ENCODE measurements around the gene RC3H2.
"Not testable (repeated sequence)": the region's sequence is repeated elsewhere in the genome, so short reads cannot be mapped to it uniquely, and the experiment has no call there.

Gene RC3H2

DNA sequence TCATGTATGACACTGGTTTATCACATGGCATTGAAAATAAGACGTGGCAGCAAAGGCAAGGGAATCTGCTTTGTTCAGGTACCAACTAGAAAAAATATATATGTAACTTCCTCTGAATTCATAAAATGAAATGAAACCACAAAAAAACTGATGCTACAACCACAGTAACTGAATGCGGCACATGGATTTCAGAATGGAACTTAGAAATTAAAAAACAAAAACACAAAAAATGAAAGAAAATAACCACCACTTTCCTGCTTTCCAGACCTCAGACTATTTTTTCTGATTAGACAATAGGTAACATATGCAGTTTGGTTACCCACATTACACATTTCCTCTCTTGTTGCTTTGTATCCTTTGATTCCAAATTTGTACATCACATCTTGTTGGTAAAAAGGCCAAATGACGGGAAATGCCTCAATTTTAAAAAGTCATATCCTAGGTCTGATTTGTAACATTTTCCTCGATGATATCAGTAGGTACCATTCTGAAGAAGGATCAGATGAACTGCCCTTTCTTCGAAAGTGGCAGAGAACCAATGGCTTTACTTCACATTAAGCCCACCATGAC is 58.7 kb downstream of the RC3H2 start:
- H3K4me1 ChIP-seq (ENCODE audit: control insufficient read depth, insufficient read depth, low read length), result no peaks in the 10 kb centered on the region
- H3K4me3 ChIP-seq (ENCODE audit: insufficient read depth, low read depth, low read length), result no peak overlapping the region
- H3K9me3 ChIP-seq (ENCODE audit: control insufficient read depth, low read length), result no peaks in the 10 kb centered on the region
- WGBS, 2 experiments, result 92 to 97% methylated on average over 4 to 5 of the region's 5 CpGs
- no peak overlapping the region for H3K27ac ChIP-seq (ENCODE audit: insufficient read depth, low read depth, low read length, poor library complexity, severe bottlenecking)
- peaks cover 26% of the 10 kb centered on the region for H3K36me3 ChIP-seq (ENCODE audit: control insufficient read depth, insufficient read depth, low read length)
- no peaks in the 10 kb centered on the region for H3K27me3 ChIP-seq (ENCODE audit: control insufficient read depth, insufficient read depth, low read length, poor library complexity, severe bottlenecking)

DNA sequence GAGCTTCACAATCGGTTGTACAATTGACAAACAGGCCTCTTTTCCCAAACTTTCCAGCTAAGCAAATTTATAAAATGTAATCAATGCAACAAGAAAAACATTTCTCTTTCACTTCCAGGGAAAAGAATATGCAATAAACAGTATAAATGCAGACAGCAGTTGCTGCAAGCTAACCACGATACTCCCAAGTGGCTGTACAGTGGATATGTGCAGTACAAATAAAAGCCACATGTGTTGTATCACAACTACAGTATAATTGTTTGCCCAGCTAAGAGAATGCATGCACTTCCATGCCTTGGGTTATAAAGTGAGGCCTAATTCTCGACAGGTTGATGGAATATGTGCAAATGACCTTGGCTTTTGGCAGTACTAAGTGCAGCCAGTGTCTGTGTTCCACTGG is 60.0 kb downstream of the RC3H2 start:
- Histone ChIP-seq H3K36me3 (ENCODE audit: control insufficient read depth, insufficient read depth, low read length) (peaks cover 19% of the 10 kb centered on the region), H3K9me3 (ENCODE audit: control insufficient read depth, low read length) (no peaks in the 10 kb centered on the region), H3K4me3 (ENCODE audit: insufficient read depth, low read depth, low read length) (no peak overlapping the region), H3K27ac (ENCODE audit: insufficient read depth, low read depth, low read length, poor library complexity, severe bottlenecking) (no peak overlapping the region), H3K4me1 (ENCODE audit: control insufficient read depth, insufficient read depth, low read length) (no peaks in the 10 kb centered on the region), H3K27me3 (ENCODE audit: control insufficient read depth, insufficient read depth, low read length, poor library complexity, severe bottlenecking) (no peaks in the 10 kb centered on the region)
- WGBS, 2 experiments, result 91 to 98% methylated on average over 3 of the region's 3 CpGs

DNA sequence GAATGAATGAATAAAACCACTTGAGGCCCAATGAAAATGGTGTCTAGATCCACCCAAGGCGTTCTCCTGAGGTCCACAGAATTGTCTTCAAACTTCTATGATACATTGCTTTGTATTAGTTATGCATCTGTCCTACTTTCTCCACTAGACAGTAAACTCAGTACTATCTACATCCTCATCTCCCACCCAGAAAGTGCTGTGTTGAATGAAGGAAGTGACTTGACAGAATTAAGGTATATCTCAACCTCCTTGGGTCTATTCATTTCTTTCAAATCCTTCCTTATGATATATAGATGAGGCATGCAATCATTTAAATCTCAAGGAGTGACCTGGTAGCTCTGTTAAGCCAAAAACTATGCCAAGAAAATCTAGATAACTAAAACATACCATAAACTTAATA is 61.0 kb downstream of the RC3H2 start:
- H3K4me1 ChIP-seq (ENCODE audit: control insufficient read depth, insufficient read depth, low read length), result no peaks in the 10 kb centered on the region
- H3K9me3 ChIP-seq (ENCODE audit: control insufficient read depth, low read length), result no peaks in the 10 kb centered on the region
- no peaks in the 10 kb centered on the region for H3K27me3 ChIP-seq (ENCODE audit: control insufficient read depth, insufficient read depth, low read length, poor library complexity, severe bottlenecking)
- no peak overlapping the region for H3K27ac ChIP-seq (ENCODE audit: insufficient read depth, low read depth, low read length, poor library complexity, severe bottlenecking)
- no peak overlapping the region for H3K4me3 ChIP-seq (ENCODE audit: insufficient read depth, low read depth, low read length)
- 83 to 86% methylated on average over 1 of the region's 1 CpG for WGBS, 2 experiments
- H3K36me3 ChIP-seq (ENCODE audit: control insufficient read depth, insufficient read depth, low read length), result peaks cover 11% of the 10 kb centered on the region

DNA sequence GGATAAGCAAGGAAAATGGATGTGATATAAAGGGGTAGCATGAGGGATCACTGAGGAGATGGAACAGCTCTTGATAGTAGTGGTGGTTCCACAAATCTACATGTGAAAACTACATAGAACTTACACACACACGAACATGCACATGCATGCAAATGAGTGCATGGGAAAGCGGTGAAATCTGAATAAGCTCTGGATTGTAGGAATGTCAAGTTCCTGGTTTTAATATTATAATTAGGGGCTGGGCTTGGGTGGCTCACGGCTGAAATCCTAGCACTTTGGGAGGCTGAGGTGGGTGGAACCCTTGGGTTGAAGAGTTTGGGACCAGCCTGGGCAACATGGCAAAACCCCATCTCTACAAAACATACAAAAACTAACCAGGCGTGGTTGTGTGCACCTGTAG is 63.7 kb downstream of the RC3H2 start:
- 78 to 90% methylated on average over 4 of the region's 4 CpGs for WGBS, 2 experiments
- Histone ChIP-seq H3K4me1 (ENCODE audit: control insufficient read depth, insufficient read depth, low read length) (no peaks in the 10 kb centered on the region), H3K27me3 (ENCODE audit: control insufficient read depth, insufficient read depth, low read length, poor library complexity, severe bottlenecking) (no peaks in the 10 kb centered on the region), H3K9me3 (ENCODE audit: control insufficient read depth, low read length) (no peaks in the 10 kb centered on the region), H3K4me3 (ENCODE audit: insufficient read depth, low read depth, low read length) (no peak overlapping the region), H3K36me3 (ENCODE audit: control insufficient read depth, insufficient read depth, low read length) (no peaks in the 10 kb centered on the region), H3K27ac (ENCODE audit: insufficient read depth, low read depth, low read length, poor library complexity, severe bottlenecking) (no peak overlapping the region)

DNA sequence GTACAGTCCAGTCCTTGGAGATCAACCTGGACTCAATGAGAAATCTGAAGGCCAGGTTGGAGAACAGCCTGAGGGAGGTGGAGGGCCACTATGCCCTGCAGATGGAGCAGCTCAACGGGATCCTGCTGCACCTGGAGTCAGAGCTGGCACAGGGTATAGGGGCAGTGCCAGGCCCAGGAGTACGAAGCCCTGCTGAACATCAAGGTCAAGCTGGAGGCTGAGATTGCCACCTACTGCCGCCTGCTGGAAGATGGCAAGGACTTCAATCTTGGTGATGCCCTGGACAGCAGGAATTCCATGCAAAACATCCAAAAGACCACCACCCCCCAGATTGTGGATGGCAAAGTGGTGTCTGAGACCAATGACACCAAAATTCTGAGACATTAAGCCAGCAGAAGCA is 66.7 kb downstream of the RC3H2 start:
- WGBS, 2 experiments, result 79 to 86% methylated on average over 3 of the region's 3 CpGs

DNA sequence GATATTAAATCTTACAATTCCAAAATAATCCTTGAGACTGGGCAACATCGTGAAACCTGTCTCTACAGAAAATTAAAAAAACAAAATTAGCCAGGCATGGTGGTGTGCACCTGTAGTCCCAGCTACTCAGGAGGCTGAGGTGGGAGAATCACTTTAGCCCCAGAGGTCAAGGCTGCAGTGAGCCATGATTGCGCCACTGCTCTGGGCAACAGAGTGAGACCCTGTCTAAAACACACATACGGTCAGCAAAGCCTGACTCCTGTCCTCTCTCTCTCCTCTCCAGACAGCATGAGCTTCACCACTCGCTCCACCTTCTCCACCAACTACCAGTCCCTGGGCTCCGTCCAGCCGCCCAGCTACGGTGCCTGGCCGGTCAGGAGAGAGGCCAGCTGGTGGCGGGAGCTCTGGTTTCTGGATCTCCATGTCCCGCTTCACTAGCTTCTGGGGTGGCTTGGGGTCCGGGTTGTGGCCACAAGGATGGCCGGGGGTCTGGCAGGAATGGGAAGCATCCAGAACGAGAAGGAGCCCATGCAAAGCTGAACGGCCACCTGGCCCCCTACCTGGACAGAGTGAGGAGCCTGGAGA is 67.8 kb downstream of the RC3H2 start:
- H3K27ac ChIP-seq (ENCODE audit: insufficient read depth, low read depth, low read length, poor library complexity, severe bottlenecking), result no peak overlapping the region
- 92 to 93% methylated on average over 14 of the region's 14 CpGs for WGBS, 2 experiments
- peaks cover 7% of the 10 kb centered on the region for H3K4me1 ChIP-seq (ENCODE audit: control insufficient read depth, insufficient read depth, low read length)
- no peaks in the 10 kb centered on the region for H3K27me3 ChIP-seq (ENCODE audit: control insufficient read depth, insufficient read depth, low read length, poor library complexity, severe bottlenecking)
- H3K9me3 ChIP-seq (ENCODE audit: control insufficient read depth, low read length), result no peaks in the 10 kb centered on the region
- H3K4me3 ChIP-seq (ENCODE audit: insufficient read depth, low read depth, low read length), result no peak overlapping the region
- H3K36me3 ChIP-seq (ENCODE audit: control insufficient read depth, insufficient read depth, low read length), result no peaks in the 10 kb centered on the region

More for the DNA sequence above, 66.7 kb downstream of the RC3H2 start:
- H3K27ac ChIP-seq (ENCODE audit: insufficient read depth, low read depth, low read length, poor library complexity, severe bottlenecking); H3K9me3 ChIP-seq (ENCODE audit: control insufficient read depth, low read length); H3K4me3 ChIP-seq (ENCODE audit: insufficient read depth, low read depth, low read length); H3K4me1 ChIP-seq (ENCODE audit: control insufficient read depth, insufficient read depth, low read length); H3K36me3 ChIP-seq (ENCODE audit: control insufficient read depth, insufficient read depth, low read length); H3K27me3 ChIP-seq (ENCODE audit: control insufficient read depth, insufficient read depth, low read length, poor library complexity, severe bottlenecking): not testable (repeated sequence)

DNA sequence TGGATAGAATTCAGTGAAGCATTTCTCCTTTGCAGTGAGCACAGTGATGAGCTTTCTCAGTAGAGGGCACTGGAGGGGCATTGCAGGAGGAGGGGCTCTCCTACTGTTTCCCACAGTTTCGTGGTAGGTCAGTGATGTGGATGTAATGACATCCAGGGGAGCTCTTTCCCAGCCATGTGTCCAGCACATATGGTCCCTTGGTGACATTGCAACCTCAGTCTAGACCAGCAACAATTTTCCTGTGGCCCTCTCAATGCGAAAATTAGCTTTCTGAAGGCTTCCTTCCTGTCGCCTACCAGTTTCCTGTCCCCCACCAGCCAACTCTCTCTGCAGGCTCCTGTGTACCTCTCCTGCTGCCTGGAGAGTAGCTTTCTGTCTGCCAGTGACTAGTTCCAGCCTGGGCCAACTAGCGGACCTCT is 69.8 kb downstream of the RC3H2 start:
- no peak overlapping the region for H3K4me3 ChIP-seq (ENCODE audit: insufficient read depth, low read depth, low read length)
- no peaks in the 10 kb centered on the region for H3K9me3 ChIP-seq (ENCODE audit: control insufficient read depth, low read length)
- no peak overlapping the region for H3K27ac ChIP-seq (ENCODE audit: insufficient read depth, low read depth, low read length, poor library complexity, severe bottlenecking)
- H3K27me3 ChIP-seq (ENCODE audit: control insufficient read depth, insufficient read depth, low read length, poor library complexity, severe bottlenecking), result no peaks in the 10 kb centered on the region
- no peaks in the 10 kb centered on the region for H3K36me3 ChIP-seq (ENCODE audit: control insufficient read depth, insufficient read depth, low read length)
- WGBS, 2 experiments, result 66 to 67% methylated on average over 4 of the region's 4 CpGs
- peaks cover 7% of the 10 kb centered on the region for H3K4me1 ChIP-seq (ENCODE audit: control insufficient read depth, insufficient read depth, low read length)

DNA sequence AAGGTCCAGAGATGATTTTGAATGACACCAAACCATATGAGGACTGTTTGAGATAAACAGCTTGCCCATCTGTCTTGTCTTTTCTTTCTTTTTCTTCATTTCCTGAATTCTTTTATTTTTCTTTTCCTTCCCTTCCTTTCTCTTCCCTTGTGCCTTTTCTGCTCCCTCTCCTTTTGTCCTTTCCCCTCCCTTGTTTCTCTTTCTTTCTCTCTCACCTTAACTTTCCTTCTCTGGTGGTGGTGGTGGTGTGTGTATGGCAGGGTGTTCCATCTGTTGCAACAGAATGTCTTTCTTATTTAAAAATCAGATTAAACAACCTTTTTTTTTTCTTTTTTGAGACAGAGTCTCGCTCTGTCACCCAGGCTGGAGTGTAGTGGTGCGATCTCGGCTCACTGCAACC is 73.0 kb downstream of the RC3H2 start:
- no peaks in the 10 kb centered on the region for H3K27me3 ChIP-seq (ENCODE audit: control insufficient read depth, insufficient read depth, low read length, poor library complexity, severe bottlenecking)
- 91 to 92% methylated on average over 3 of the region's 3 CpGs for WGBS, 2 experiments

DNA sequence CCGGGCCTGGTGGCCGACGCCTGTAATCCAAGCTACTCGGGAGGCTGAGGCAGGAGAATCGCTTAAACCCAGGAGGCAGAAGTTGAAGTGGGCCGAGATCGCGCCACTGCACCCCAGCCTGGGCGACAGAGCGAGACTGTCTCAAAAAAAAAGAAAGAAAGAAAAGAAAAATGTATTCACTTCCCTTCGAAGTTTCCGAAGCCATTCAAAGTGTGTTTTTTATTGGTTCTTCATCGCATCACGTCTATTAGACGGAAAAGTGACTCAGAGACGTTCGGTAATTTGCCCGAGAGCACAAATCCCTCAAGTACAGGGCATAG is 76.2 kb downstream of the RC3H2 start:
- H3K27ac ChIP-seq (ENCODE audit: insufficient read depth, low read depth, low read length, poor library complexity, severe bottlenecking), result peak overlapping the region; percentile 53
- H3K9me3 ChIP-seq (ENCODE audit: control insufficient read depth, low read length); H3K36me3 ChIP-seq (ENCODE audit: control insufficient read depth, insufficient read depth, low read length); H3K27me3 ChIP-seq (ENCODE audit: control insufficient read depth, insufficient read depth, low read length, poor library complexity, severe bottlenecking); H3K4me1 ChIP-seq (ENCODE audit: control insufficient read depth, insufficient read depth, low read length): not testable (repeated sequence)
- WGBS, 2 experiments, result 75 to 77% methylated on average over 18 of the region's 18 CpGs
- peak overlapping the region; percentile 78 for H3K4me3 ChIP-seq (ENCODE audit: insufficient read depth, low read depth, low read length)

More for the DNA sequence above, 73.0 kb downstream of the RC3H2 start:
- Histone ChIP-seq H3K36me3 (ENCODE audit: control insufficient read depth, insufficient read depth, low read length) (no peaks in the 10 kb centered on the region), H3K4me1 (ENCODE audit: control insufficient read depth, insufficient read depth, low read length) (peaks cover 8% of the 10 kb centered on the region), H3K9me3 (ENCODE audit: control insufficient read depth, low read length) (no peaks in the 10 kb centered on the region), H3K27ac (ENCODE audit: insufficient read depth, low read depth, low read length, poor library complexity, severe bottlenecking) (no peak overlapping the region), H3K4me3 (ENCODE audit: insufficient read depth, low read depth, low read length) (no peak overlapping the region)

DNA sequence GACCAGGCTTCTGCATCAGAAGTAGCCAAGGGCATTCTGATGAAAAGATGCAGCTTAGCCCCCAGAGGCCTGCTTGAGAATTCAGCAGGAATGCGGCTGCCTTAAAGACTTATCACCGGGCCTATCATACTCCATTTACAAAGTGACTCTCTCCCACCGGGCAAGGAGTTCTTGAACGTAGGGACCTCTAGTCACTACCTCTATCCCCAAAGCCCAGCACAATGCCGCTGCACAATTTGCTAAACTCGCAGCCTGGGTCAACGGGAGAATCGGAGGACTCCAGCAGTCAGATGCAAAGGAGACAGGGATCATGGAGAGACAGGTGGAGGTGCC is 77.4 kb downstream of the RC3H2 start:
- 0 to 2% methylated on average over 8 of the region's 8 CpGs for WGBS, 2 experiments
- Histone ChIP-seq H3K36me3 (ENCODE audit: control insufficient read depth, insufficient read depth, low read length) (peaks cover 5% of the 10 kb centered on the region), H3K9me3 (ENCODE audit: control insufficient read depth, low read length) (no peaks in the 10 kb centered on the region), H3K27me3 (ENCODE audit: control insufficient read depth, insufficient read depth, low read length, poor library complexity, severe bottlenecking) (no peaks in the 10 kb centered on the region), H3K4me3 (ENCODE audit: insufficient read depth, low read depth, low read length) (peak overlapping the region; percentile 78), H3K4me1 (ENCODE audit: control insufficient read depth, insufficient read depth, low read length) (peaks cover 3% of the 10 kb centered on the region), H3K27ac (ENCODE audit: insufficient read depth, low read depth, low read length, poor library complexity, severe bottlenecking) (peak overlapping the region; percentile 71)

DNA sequence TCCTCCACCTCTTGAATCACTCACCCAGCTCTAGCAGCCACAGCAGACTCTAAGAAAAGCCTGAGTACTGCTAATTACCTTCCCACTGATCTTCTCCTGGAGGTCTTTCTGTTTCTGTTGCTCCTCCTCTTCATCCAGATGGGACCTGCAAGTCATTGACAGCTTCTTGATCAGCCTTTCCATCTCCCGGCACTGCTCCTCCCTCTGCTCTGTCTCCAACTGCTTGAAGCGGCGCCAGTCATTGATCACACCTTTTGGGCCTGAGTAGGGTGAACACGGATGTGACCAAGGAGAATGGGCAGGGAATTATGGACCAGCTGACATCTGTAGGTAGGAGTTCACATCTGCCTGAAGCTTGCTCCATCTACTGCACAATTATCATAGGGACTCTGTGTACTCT is 82.2 kb downstream of the RC3H2 start:
- H3K36me3 ChIP-seq (ENCODE audit: control insufficient read depth, insufficient read depth, low read length), result peaks cover 29% of the 10 kb centered on the region
- H3K27ac ChIP-seq (ENCODE audit: insufficient read depth, low read depth, low read length, poor library complexity, severe bottlenecking), result no peak overlapping the region
- 98 to 99% methylated on average over 4 of the region's 4 CpGs for WGBS, 2 experiments
- peaks cover 3% of the 10 kb centered on the region for H3K4me1 ChIP-seq (ENCODE audit: control insufficient read depth, insufficient read depth, low read length)
- no peaks in the 10 kb centered on the region for H3K9me3 ChIP-seq (ENCODE audit: control insufficient read depth, low read length)
- H3K4me3 ChIP-seq (ENCODE audit: insufficient read depth, low read depth, low read length), result no peak overlapping the region
- no peaks in the 10 kb centered on the region for H3K27me3 ChIP-seq (ENCODE audit: control insufficient read depth, insufficient read depth, low read length, poor library complexity, severe bottlenecking)
